HepG2 (cell line): ENCODE data around the gene VSTM5. TPM values are rescaled to one million over a fixed set of nuclear protein-coding genes. Genes with fewer than 3 reads are reported as not detected.

Experiments used
- FOXP4 ChIP-seq: sonication (generic); formaldehyde crosslinking; IDR thresholded peaks from 2 replicates; pipeline ENCODE4 v1.4.0; 2020; ENCODE audit warnings: missing genetic modification reagents
- GLMP ChIP-seq: sonication (generic); formaldehyde crosslinking; IDR thresholded peaks from 2 replicates; pipeline ENCODE4 v1.9.0; 2021; ENCODE audit warnings: missing genetic modification reagents, mild to moderate bottlenecking, borderline replicate concordance
- MAX ChIP-seq: IDR thresholded peaks from 2 replicates; pipeline ENCODE4 v1.6.1; 2012; ENCODE audit warnings: inconsistent platforms
- ZBTB7A ChIP-seq: sonication (generic); formaldehyde crosslinking; IDR thresholded peaks from 2 replicates; pipeline ENCODE4 v1.8.0; 2022; ENCODE audit warnings: mild to moderate bottlenecking, missing genetic modification reagents
- ZNF687 ChIP-seq: sonication (generic); formaldehyde crosslinking; IDR thresholded peaks from 2 replicates; pipeline ENCODE4 v1.5.1; 2020; ENCODE audit warnings: mild to moderate bottlenecking, missing genetic modification reagents, moderate library complexity
- polyA plus RNA-seq, 8 experiments: library from polyadenylated mRNA; depleted of rRNA in 3 of 8; stranded (reverse) in 7 of 8; unstranded in 1 of 8; fragments of >200 nt; fragmentation: Illumina TruSeq in 4 of 8; extraction: Trizol in 4 of 8; gene quantifications; 2 replicates each; pipeline versions ENCODE4 v1.2.1 to v1.2.3, GENCODE V29; 2011 to 2016; ENCODE audit warnings: low read depth in 4 of 8, missing spikeins in 1 of 8, mixed read lengths in 1 of 8; ENCODE audit not compliant: insufficient read depth in 1 of 8
- total RNA-seq, 5 experiments: library from RNA; depleted of rRNA; stranded (reverse); fragments of >200 nt; fragmentation: Illumina TruSeq; extraction: Trizol; gene quantifications; 2 replicates each; pipeline ENCODE4 v1.2.3, GENCODE V29; 2016; ENCODE audit warnings: low read depth in 1 of 5

VSTM5 gene
- total and polyA plus RNA-seq, 2 of the 13 experiments (the other 11 are each of a cell fraction or from before 2014, with no cell fraction given) = not detected

DNA sequence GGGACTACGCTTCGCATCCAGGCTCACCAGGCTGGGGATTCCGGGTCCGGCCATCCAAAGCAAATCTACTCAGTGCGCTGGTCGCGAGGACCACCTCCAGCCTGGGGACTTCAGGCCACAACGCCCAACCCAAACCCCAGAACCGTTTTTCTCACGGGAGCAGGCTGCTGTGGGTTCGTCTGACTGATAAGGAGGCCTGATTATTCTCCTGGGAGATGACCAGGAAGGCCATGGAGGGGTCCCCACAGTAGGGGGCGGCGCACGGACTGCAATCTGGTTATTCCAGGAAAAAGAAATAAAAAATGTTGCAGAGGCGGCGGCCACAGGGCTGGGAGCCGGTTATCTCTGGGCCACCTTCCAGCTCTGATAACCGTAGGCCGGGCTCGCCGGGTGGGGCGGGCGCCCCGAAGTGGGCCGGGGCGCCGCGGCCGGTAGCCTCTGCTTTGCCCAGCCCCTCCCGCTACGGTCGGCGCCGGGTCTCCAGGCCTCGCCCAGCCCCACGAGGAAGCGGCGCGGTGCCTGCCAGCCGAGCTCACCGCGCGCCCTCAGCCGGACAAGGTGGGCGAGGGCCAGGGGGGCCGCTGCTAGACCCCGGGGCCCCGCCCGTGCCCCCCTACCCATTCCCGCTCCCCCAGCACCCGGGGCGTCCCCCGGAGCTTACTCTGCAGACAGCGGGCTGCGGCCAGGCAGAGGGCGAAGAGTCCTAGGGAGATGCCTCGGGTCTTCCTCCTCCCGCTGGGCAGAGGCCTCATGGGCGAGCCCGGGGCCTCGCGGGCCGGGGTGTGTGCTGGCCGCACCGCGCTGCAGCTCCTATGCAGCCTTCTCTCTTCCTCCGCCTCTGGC, 446 bp downstream of the VSTM5 start (continued):
- TF ChIP-seq ZNF687 (CRISPR knock-in tag) (peak; percentile 58; the same call in 1 of the 2 replicates), MAX (peak; percentile 38; the same call in 1 of the 2 replicates), FOXP4 (CRISPR knock-in tag) (no peak), GLMP (CRISPR knock-in tag) (no peak), ZBTB7A (CRISPR knock-in tag) (0 out of 2 replicates have a peak, but pooled peaks have one; percentile 24)
